Bronchial epithelial cell (primary cell): Measurements from ENCODE around the gene ACTL6B. TPM values are rescaled to one million over a fixed set of nuclear protein-coding genes. Genes with fewer than 3 reads are reported as not detected.

Experiments
- DNase-seq: peaks from one replicate; pipeline ENCODE4 v3.0.0-alpha.2; 2010; ENCODE audit warnings: low read depth
- FAIRE-seq: peaks from 2 replicates; lab custom pipeline; 2011; peaks lifted over from hg19 to GRCh38; lab: Jason Lieb, UNC
- H3K27me3 ChIP-seq: 2 replicates; pipeline ENCODE4 v1.5.1; 2011; ENCODE audit warnings: low read length; ENCODE audit not compliant: control insufficient read depth, insufficient read depth
- H3K36me3 ChIP-seq: 2 replicates; pipeline ENCODE4 v1.5.1; 2011; ENCODE audit warnings: low read length; ENCODE audit not compliant: control insufficient read depth, insufficient read depth
- H3K4me3 ChIP-seq: 2 replicates; pipeline ENCODE4 v1.5.1; 2011; ENCODE audit warnings: mild to moderate bottlenecking, low read depth, low read length, control low read depth
- total RNA-seq: library from RNA; depleted of rRNA; stranded (reverse); fragments of >200 nt; gene quantifications from 2 replicates; pipeline ENCODE4 v1.2.1, GENCODE V29; 2014
- TF ChIP-seq, protein P1 (sequence below): IDR thresholded peaks from 2 replicates; pipeline ENCODE4 v1.5.1; 2011; ENCODE audit warnings: mild to moderate bottlenecking, moderate library complexity, low read length, control low read depth, inconsistent platforms; ENCODE audit not compliant: insufficient read depth, severe bottlenecking

The ACTL6B gene
- total RNA-seq, 1 donor from 2014 or later, result not detected

DNA sequence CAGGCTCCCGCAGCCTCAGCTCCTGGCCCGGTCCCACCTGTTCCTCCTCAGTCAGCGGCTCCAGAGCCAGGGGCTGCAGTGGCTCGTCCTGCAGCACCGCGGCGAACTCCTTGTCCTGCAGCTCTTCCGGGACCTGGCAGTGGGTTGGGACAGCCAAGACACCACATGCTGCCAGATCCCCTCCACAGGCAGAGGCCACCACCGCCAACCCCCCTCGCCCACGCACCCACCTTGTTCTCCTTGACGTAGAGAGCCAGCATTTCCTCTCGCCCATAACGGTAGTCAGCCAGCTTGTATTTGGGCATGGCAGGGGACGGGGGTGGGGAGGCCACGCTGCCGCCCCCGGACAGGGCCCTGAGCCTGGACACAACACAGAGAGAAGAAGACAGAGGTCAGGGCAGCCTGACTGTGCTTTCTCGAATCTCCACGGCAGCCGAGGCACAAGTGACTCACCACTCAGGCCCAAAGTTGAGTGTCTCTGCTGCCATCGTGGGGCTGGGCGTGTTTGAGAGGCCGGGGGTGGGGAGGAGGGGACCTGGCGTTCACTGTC lies 31.6 kb upstream of the ACTL6B start:
- H3K36me3 ChIP-seq, result peaks cover 33% of the 10 kb centered on the region
- H3K4me3 ChIP-seq, result no peak overlapping the region
- TF ChIP-seq, protein P1, sequence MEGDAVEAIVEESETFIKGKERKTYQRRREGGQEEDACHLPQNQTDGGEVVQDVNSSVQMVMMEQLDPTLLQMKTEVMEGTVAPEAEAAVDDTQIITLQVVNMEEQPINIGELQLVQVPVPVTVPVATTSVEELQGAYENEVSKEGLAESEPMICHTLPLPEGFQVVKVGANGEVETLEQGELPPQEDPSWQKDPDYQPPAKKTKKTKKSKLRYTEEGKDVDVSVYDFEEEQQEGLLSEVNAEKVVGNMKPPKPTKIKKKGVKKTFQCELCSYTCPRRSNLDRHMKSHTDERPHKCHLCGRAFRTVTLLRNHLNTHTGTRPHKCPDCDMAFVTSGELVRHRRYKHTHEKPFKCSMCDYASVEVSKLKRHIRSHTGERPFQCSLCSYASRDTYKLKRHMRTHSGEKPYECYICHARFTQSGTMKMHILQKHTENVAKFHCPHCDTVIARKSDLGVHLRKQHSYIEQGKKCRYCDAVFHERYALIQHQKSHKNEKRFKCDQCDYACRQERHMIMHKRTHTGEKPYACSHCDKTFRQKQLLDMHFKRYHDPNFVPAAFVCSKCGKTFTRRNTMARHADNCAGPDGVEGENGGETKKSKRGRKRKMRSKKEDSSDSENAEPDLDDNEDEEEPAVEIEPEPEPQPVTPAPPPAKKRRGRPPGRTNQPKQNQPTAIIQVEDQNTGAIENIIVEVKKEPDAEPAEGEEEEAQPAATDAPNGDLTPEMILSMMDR, result no peak
- DNase-seq (no peak), FAIRE-seq (no peak)
- no peaks in the 10 kb centered on the region for H3K27me3 ChIP-seq

DNA sequence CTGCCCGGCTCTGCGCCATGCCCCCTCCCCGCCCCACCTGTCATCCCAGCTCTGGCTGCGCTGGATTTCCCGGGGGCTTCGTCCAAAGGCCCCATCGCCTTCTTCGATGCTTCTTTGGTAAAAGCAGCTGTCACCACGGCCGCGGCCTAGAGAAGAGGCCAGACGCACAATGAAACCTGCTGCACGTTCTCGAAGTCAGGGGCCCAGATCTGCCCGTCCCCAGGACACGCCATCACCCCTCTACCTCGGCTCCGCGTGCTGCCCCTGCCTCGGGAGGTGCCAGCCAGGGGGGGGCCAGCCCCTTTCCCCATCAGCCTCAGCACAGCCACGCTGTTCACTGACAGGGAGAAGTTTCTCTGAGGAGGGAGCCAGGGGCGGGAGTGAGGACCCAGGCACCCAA lies 31.0 kb upstream of the ACTL6B start:
- DNase-seq (no peak), FAIRE-seq (no peak)
- H3K27me3 ChIP-seq, result no peaks in the 10 kb centered on the region

DNA sequence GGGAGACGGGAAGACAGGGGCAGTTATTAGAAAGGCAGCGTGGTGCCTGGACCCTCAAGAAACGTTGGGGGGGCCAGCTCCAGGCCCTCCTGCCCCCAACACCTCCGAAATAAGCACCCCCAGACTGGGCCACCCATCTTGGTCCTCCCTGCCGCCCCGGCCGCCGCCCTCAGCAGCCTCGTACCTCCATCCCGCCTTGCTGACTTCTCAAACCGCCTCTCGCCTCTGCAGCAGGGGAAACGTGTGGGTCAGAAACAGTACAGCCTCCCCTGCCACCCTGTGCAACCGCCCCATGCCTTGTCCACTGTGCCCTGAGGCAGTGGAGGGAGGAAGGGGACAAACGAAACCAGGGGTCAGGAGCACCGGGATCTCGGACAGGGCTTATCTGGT lies 30.6 kb upstream of the ACTL6B start:
- Histone ChIP-seq H3K36me3 (peaks cover 36% of the 10 kb centered on the region), H3K27me3 (no peaks in the 10 kb centered on the region), H3K4me3 (no peak overlapping the region)
- DNase-seq, result no peak
- TF ChIP-seq, protein P1, result no peak
- no peak for FAIRE-seq

More for the DNA sequence above, 31.0 kb upstream of the ACTL6B start:
- H3K36me3 ChIP-seq, result peaks cover 35% of the 10 kb centered on the region
- H3K4me3 ChIP-seq, result no peak overlapping the region
- TF ChIP-seq, protein P1, result no peak

DNA sequence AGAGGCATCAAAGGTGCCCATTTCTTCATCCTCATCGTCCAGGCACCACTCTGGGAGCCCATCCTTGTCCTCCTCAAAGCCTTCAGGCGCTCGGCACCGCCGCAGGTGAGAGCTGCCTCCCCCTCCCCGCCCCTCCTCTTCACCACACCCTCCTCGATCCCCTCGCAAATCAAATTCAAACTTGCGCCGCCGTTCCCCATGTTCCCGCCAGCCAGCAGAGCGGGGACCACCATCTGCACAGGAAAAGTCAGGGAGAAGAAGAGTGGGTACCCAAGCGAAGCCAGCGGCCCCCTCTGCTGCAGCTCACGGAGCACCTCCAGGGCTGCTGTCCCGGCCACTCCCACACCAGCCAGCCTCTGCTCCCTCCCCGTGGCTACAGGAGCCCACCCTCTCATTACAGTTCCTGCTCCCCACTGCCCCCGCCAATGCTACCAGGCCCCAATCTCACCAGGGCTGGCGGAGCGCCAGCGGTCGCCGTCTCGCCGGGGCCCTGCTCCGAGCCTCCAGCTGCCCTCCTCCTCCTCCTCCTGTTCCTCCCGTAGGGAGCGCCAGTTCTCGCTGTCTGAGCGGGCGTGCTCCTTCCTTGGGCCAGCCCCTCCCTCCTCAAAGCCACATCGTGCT lies 30.1 kb upstream of the ACTL6B start:
- H3K4me3 ChIP-seq, result no peak overlapping the region
- FAIRE-seq (no peak), DNase-seq (no peak)
- no peaks in the 10 kb centered on the region for H3K27me3 ChIP-seq
- TF ChIP-seq, protein P1, result no peak
- H3K36me3 ChIP-seq, result peaks cover 40% of the 10 kb centered on the region

DNA sequence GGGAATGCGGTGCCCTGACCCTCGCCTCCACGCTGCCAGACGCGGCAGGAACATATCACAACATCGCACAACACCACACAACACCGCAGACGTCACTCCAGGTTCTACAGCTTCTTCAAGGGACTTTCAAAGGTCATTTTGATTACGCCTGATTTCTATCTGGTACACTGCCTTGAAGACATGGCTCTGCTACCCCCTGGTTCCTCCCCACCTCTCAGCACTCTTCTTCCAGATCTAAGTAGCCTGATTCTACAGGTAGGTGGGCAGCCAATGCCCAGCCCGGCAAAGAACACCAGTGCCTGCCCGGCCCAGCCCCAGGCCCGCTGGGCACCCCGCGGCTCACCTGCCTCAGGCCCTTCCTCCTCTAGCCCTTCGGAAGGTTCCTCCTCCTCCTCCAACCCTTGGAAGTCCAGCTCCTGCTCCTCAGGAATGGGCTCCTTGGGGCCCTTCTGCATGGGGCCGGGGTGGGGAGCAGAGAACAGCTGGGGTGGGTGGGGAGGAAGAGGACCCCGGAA lies 29.4 kb upstream of the ACTL6B start:
- TF ChIP-seq, protein P1, result no peak
- no peak for DNase-seq
- FAIRE-seq, result no peak
- peaks cover 38% of the 10 kb centered on the region for H3K36me3 ChIP-seq
- no peaks in the 10 kb centered on the region for H3K27me3 ChIP-seq
- H3K4me3 ChIP-seq, result no peak overlapping the region
